H1 (cell line): ENCODE measurements around the gene COLEC11. TPM values are rescaled to one million over a fixed set of nuclear protein-coding genes. Genes with fewer than 3 reads are reported as not detected.
A peak's percentile ranks its signal among the peaks of the same experiment; 100 is the strongest.

ENCODE experiments used
- CTCF ChIA-PET: fragments of 300-600 bp; sonication (Branson Sonifier 250); formaldehyde crosslinking; loops from one replicate; lab custom pipeline; 2021; ENCODE audit not compliant: partially characterized antibody; lab: Charles Lee
- POLR2A ChIA-PET: fragments of 300-600 bp; sonication (Branson Sonifier 250); formaldehyde crosslinking; loops from one replicate; lab custom pipeline; 2021; ENCODE audit warnings: inconsistent platforms; ENCODE audit not compliant: partially characterized antibody; lab: Charles Lee
- DNase-seq, 2 experiments: peaks; one replicate each; pipeline versions ENCODE4 v3.0.0 to v3.0.0-alpha.2; 2010 to 2022; ENCODE audit warnings: low spot score in 2 of 2, low read depth in 1 of 2, mixed read lengths in 1 of 2
- FAIRE-seq: peaks from 2 replicates; lab custom pipeline; 2011; peaks lifted over from hg19 to GRCh38; lab: Jason Lieb, UNC
- H2AFZ ChIP-seq: 2 replicates; pipeline ENCODE4 v1.8.1; 2012; ENCODE audit warnings: low read length, inconsistent platforms
- H2AK5ac ChIP-seq: 2 replicates; pipeline ENCODE4 v1.6.1; 2013; ENCODE audit warnings: low read depth, low read length
- H2BK120ac ChIP-seq: replicated peaks from 2 replicates; pipeline ENCODE3; 2013; ENCODE audit warnings: low read depth, low read length, inconsistent platforms
- H2BK12ac ChIP-seq: 2 replicates; pipeline ENCODE4 v1.6.1; 2013; ENCODE audit warnings: low read depth, low read length
- H2BK15ac ChIP-seq: 2 replicates; pipeline ENCODE4 v1.6.1; 2013; ENCODE audit warnings: low read length
- H2BK20ac ChIP-seq: 2 replicates; pipeline ENCODE4 v1.6.1; 2013; ENCODE audit warnings: low read length
- H2BK5ac ChIP-seq: 2 replicates; pipeline ENCODE4 v1.6.1; 2013; ENCODE audit warnings: low read depth, low read length
- H3K14ac ChIP-seq: 2 replicates; pipeline ENCODE4 v1.6.1; 2013; ENCODE audit warnings: inconsistent platforms; ENCODE audit not compliant: insufficient read length
- H3K18ac ChIP-seq: 2 replicates; pipeline ENCODE4 v1.6.1; 2013; ENCODE audit warnings: low read length; ENCODE audit errors: extremely low read depth
- H3K23ac ChIP-seq: 2 replicates; pipeline ENCODE4 v1.6.1; 2013; ENCODE audit warnings: inconsistent platforms; ENCODE audit not compliant: insufficient read length
- H3K23me2 ChIP-seq: 2 replicates; pipeline ENCODE4 v1.6.1; 2013; ENCODE audit warnings: low read depth, low read length
- H3K27ac ChIP-seq: 2 replicates; pipeline ENCODE4 v1.6.1; 2011; ENCODE audit warnings: low read depth, low read length, inconsistent platforms
- H3K27me3 ChIP-seq, 4 experiments: replicated peaks in 1 of 4; 1 replicate in 1 of 4; 2 replicates in 3 of 4; pipeline versions ENCODE4 v1.6.1 to v1.8.1; 2011 to 2013; ENCODE audit warnings: low read length in 3 of 4, mild to moderate bottlenecking in 3 of 4, inconsistent platforms in 2 of 4, mixed read lengths in 2 of 4, moderate library complexity in 1 of 4; ENCODE audit not compliant: control insufficient read depth in 3 of 4, insufficient read depth in 3 of 4; ENCODE audit errors: extremely low read depth in 1 of 4
- H3K36me3 ChIP-seq, 4 experiments: 2 replicates each; pipeline versions ENCODE4 v1.6.1 to v1.8.1; 2011 to 2013; ENCODE audit warnings: mild to moderate bottlenecking in 4 of 4, low read length in 3 of 4, moderate library complexity in 2 of 4, control low read depth in 1 of 4, inconsistent platforms in 1 of 4; ENCODE audit not compliant: insufficient read depth in 4 of 4, control insufficient read depth in 2 of 4
- H3K4ac ChIP-seq: replicated peaks from 2 replicates; pipeline ENCODE3; 2013; ENCODE audit warnings: low read length, low read depth, mixed read lengths, inconsistent platforms; ENCODE audit not compliant: insufficient read length
- H3K4me1 ChIP-seq, 4 experiments: replicated peaks in 1 of 4; 1 replicate in 1 of 4; 2 replicates in 3 of 4; pipeline versions ENCODE4 v1.6.1 to v1.8.1; 2011 to 2013; ENCODE audit warnings: low read length in 3 of 4, inconsistent platforms in 2 of 4, mixed read lengths in 1 of 4; ENCODE audit not compliant: insufficient read depth in 4 of 4, control insufficient read depth in 3 of 4
- H3K4me2 ChIP-seq, 2 experiments: 2 replicates each; pipeline versions ENCODE4 v1.6.1 to v1.8.1; 2011 to 2013; ENCODE audit warnings: low read depth in 2 of 2, low read length in 2 of 2, control low read depth in 1 of 2, inconsistent platforms in 1 of 2, mild to moderate bottlenecking in 1 of 2; ENCODE audit not compliant: insufficient read depth in 1 of 2
- H3K4me3 ChIP-seq, 4 experiments: fragments of 200-600, 300-600 bp in 1 of 4; sonication (generic), shearing (Covaris generic), sonication (Bioruptor Twin) in 1 of 4; 2 replicates each; pipeline versions ENCODE4 v1.5.1 to v1.8.1; 2011 to 2016; ENCODE audit warnings: low read length in 4 of 4, low read depth in 3 of 4, control low read depth in 2 of 4, inconsistent platforms in 2 of 4, mild to moderate bottlenecking in 2 of 4, mixed read lengths in 1 of 4, moderate library complexity in 1 of 4; ENCODE audit not compliant: insufficient read depth in 2 of 4; ENCODE audit errors: extremely low read depth in 1 of 4
- H3K56ac ChIP-seq: replicated peaks from 2 replicates; pipeline ENCODE3; 2013; ENCODE audit warnings: low read depth, mild to moderate bottlenecking, mixed read lengths, low read length, inconsistent platforms; ENCODE audit not compliant: insufficient read length
- H3K79me1 ChIP-seq: 2 replicates; pipeline ENCODE4 v1.6.1; 2013; ENCODE audit warnings: low read depth, low read length, control low read depth
- H3K79me2 ChIP-seq, 2 experiments: 2 replicates each; pipeline versions ENCODE4 v1.6.1 to v1.8.1; 2012 to 2013; ENCODE audit warnings: low read length in 2 of 2, mild to moderate bottlenecking in 2 of 2, inconsistent platforms in 1 of 2; ENCODE audit not compliant: insufficient read depth in 2 of 2, control insufficient read depth in 1 of 2
- H3K9ac ChIP-seq, 4 experiments: replicated peaks in 1 of 4; 1 replicate in 1 of 4; 2 replicates in 3 of 4; pipeline versions ENCODE4 v1.6.1 to v1.8.1; 2011 to 2013; ENCODE audit warnings: low read depth in 3 of 4, low read length in 3 of 4, control low read depth in 2 of 4, mild to moderate bottlenecking in 2 of 4, moderate library complexity in 2 of 4, inconsistent platforms in 1 of 4; ENCODE audit errors: extremely low read depth in 1 of 4
- H3K9me3 ChIP-seq, 2 experiments: 2 replicates each; pipeline versions ENCODE4 v1.6.1 to v1.8.1; 2012 to 2013; ENCODE audit warnings: mild to moderate bottlenecking in 2 of 2, moderate library complexity in 2 of 2, control low read depth in 1 of 2, inconsistent platforms in 1 of 2, low read depth in 1 of 2, low read length in 1 of 2, mixed read lengths in 1 of 2; ENCODE audit not compliant: insufficient read depth in 2 of 2
- H4K20me1 ChIP-seq, 2 experiments: replicated peaks in 1 of 2; 2 replicates each; pipeline versions ENCODE3 to v1.8.1; 2011 to 2013; ENCODE audit warnings: inconsistent platforms in 2 of 2, low read length in 2 of 2, mild to moderate bottlenecking in 1 of 2; ENCODE audit not compliant: insufficient read depth in 2 of 2, control insufficient read depth in 1 of 2
- H4K5ac ChIP-seq: 2 replicates; pipeline ENCODE4 v1.6.1; 2013; ENCODE audit warnings: low read length, low read depth, mixed read lengths, inconsistent platforms; ENCODE audit not compliant: insufficient read length
- H4K8ac ChIP-seq: 2 replicates; pipeline ENCODE4 v1.8.0; 2013; ENCODE audit warnings: mild to moderate bottlenecking, moderate library complexity, low read length, inconsistent platforms; ENCODE audit not compliant: insufficient read depth; ENCODE audit errors: extremely low read depth
- H4K91ac ChIP-seq: replicated peaks from 2 replicates; pipeline ENCODE3; 2013; ENCODE audit warnings: low read length, mixed read lengths, inconsistent platforms; ENCODE audit not compliant: insufficient read length
- CHD1 ChIP-seq: IDR thresholded peaks from 2 replicates; pipeline ENCODE4 v1.6.1; 2012; ENCODE audit warnings: low read depth, low read length, improper control_type of control experiment
- JUN ChIP-seq: IDR thresholded peaks from 2 replicates; pipeline ENCODE4 v1.6.1; 2011; ENCODE audit warnings: low read depth, mild to moderate bottlenecking, improper control_type of control experiment, low read length
- NRF1 ChIP-seq: IDR thresholded peaks from 2 replicates; pipeline ENCODE4 v1.6.1; 2011; ENCODE audit warnings: mild to moderate bottlenecking, low read depth, low read length, improper control_type of control experiment
- POLR2AphosphoS5 ChIP-seq: IDR thresholded peaks from 2 replicates; pipeline ENCODE4 v1.6.1; 2011; ENCODE audit warnings: low read depth, low read length
- SIRT6 ChIP-seq: IDR thresholded peaks from one replicate; pipeline ENCODE4 v1.7.1; 2012; ENCODE audit warnings: low read length, inconsistent platforms
- SP2 ChIP-seq: IDR thresholded peaks from 2 replicates; pipeline ENCODE4 v1.6.1; 2012; ENCODE audit warnings: mild to moderate bottlenecking, low read length, inconsistent platforms
- WGBS, 2 experiments: shearing (Covaris generic) in 1 of 2; methylation state at CpG; one replicate each; pipeline versions ENCODE4 v1.1.6 to v1.1.7; 2013 to 2015; ENCODE audit warnings: low lambda C conversion rate in 2 of 2, mixed read lengths in 2 of 2, inconsistent platforms in 1 of 2, low coverage in 1 of 2, missing lambda C conversion rate in 1 of 2; ENCODE audit not compliant: insufficient replicate concordance in 2 of 2, insufficient coverage in 1 of 2, insufficient read length in 1 of 2; ENCODE audit errors: extremely low coverage in 1 of 2, missing lambda C conversion rate in 1 of 2; 5-methylcytosine and 5-hydroxymethylcytosine counted together
- polyA plus RNA-seq, 7 experiments: library from polyadenylated mRNA; depleted of rRNA in 3 of 7; stranded (reverse) in 5 of 7; unstranded in 2 of 7; fragments of >200 nt in 5 of 7; fragments of 200-250 nt in 2 of 7; gene quantifications; 1 replicate in 5 of 7; 2 replicates in 1 of 7; 4 replicates in 1 of 7; pipeline versions ENCODE4 v1.2.1 to v1.2.3, GENCODE V29; 2011 to 2013; ENCODE audit warnings: missing spikeins in 2 of 7, mixed read lengths in 2 of 7
- total RNA-seq: library from RNA; stranded (reverse); fragmentation: NEBNext Ultra II Directional; extraction: Animal tissue kit (Norgen Biotek cat#: 25700); gene quantifications from 2 replicates; pipeline ENCODE4 v1.2.1, GENCODE V29; 2021
- TF ChIP-seq, protein P1 (sequence below): IDR thresholded peaks from 2 replicates; pipeline ENCODE4 v1.6.1; 2011; ENCODE audit warnings: low read length, improper control_type of control experiment
- TF ChIP-seq, protein P2 (sequence below): IDR thresholded peaks from 2 replicates; pipeline ENCODE4 v1.6.1; 2012; ENCODE audit warnings: inconsistent platforms

COLEC11 gene
- total and polyA plus RNA-seq, 2 of the 8 experiments (the other 6 are each of a cell fraction or from before 2014, with no cell fraction given), result 0.47 to 0.80 TPM

DNA sequence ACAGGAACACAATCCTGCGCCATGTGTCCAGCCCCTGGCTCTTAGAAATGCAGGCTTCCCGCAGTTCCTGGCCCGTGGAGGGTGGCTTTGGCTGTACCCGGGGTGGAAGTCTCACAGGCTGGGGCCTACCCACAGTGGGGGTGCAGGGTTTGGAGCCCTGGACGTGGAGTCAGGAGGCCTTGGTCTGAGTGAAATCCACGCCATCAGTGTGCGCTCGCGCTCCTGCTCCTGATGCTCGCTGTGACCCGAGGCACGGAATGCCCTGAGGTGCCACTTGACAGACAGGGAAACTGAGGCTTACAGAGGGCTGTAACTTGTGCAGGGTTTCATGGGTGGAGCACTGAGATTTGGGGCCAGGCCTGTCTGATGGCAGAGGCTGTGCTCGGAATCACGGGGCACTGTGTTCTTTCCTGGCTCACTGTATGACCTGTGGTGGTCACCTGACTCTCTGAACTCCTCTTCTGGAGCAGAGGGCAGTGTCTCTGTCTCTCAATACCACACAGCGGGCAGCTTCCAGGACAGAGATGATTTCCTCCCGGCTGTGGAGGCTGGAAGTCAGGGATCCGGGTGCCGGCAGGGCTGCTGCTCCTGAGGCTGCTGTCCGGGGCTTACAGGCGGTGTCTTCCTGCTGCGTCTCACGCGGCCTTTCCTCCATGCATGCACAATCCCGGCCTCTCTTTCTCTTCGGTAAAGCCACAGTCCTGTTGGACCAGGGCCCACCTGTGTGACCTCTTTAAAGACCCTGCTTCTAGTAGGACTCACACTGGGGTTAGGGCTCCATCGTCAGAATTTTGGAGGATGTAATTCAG lies 37.1 kb downstream of the COLEC11 start:
- no peak overlapping the region for H2AK5ac ChIP-seq
- H3K9me3 ChIP-seq, result no peaks in the 10 kb centered on the region
- ChIA-PET POLR2A (interaction anchor here (2.7 kb wide), 1 partner anchor 19 kb away, joined by 8 read pairs; no protein-coding TSS in a partner anchor), CTCF (interaction anchor here (0.9 to 3.4 kb wide), 2 partner anchors 8 to 18 kb away, joined by 3 to 11 read pairs; no protein-coding TSS in a partner anchor)
- no peaks in the 10 kb centered on the region; a peak in 1 of 7 replicates for H3K27me3 ChIP-seq
- H3K79me1 ChIP-seq, result no peaks in the 10 kb centered on the region
- TF ChIP-seq JUN, result no peak
- TF ChIP-seq, protein P1, sequence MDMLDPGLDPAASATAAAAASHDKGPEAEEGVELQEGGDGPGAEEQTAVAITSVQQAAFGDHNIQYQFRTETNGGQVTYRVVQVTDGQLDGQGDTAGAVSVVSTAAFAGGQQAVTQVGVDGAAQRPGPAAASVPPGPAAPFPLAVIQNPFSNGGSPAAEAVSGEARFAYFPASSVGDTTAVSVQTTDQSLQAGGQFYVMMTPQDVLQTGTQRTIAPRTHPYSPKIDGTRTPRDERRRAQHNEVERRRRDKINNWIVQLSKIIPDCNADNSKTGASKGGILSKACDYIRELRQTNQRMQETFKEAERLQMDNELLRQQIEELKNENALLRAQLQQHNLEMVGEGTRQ, result no peak
- TF ChIP-seq NRF1, result no peak
- TF ChIP-seq, protein P2, sequence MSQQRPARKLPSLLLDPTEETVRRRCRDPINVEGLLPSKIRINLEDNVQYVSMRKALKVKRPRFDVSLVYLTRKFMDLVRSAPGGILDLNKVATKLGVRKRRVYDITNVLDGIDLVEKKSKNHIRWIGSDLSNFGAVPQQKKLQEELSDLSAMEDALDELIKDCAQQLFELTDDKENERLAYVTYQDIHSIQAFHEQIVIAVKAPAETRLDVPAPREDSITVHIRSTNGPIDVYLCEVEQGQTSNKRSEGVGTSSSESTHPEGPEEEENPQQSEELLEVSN, result no peak
- no peak for TF ChIP-seq CHD1
- TF ChIP-seq SIRT6, result no peak
- no peak for TF ChIP-seq SP2
- no peak for TF ChIP-seq POLR2AphosphoS5
- no peak overlapping the region for H4K91ac ChIP-seq
- no peak overlapping the region for H2BK5ac ChIP-seq
- no peak overlapping the region for H3K14ac ChIP-seq
- WGBS, 2 experiments, result 95% methylated on average over 26 of the region's 26 CpGs; no CpG with 5 or more reads in 1 of the 2 experiments
- no peak overlapping the region for H3K56ac ChIP-seq
- H2AFZ ChIP-seq, result no peak overlapping the region
- H3K4ac ChIP-seq, result no peak overlapping the region
- H3K4me1 ChIP-seq, result no peaks in the 10 kb centered on the region; a peak in 2 of 7 replicates
- FAIRE-seq (no peak), DNase-seq (peak in 1 of 2 experiments; percentile 20)
- H2BK12ac ChIP-seq, result no peak overlapping the region
- no peaks in the 10 kb centered on the region for H4K20me1 ChIP-seq
- no peak overlapping the region for H3K4me3 ChIP-seq
- no peak overlapping the region for H2BK15ac ChIP-seq
- no peaks in the 10 kb centered on the region for H3K36me3 ChIP-seq
- H3K4me2 ChIP-seq, result no peak overlapping the region
- H3K27ac ChIP-seq, result no peak overlapping the region
- H4K5ac ChIP-seq, result no peak overlapping the region
- no peaks in the 10 kb centered on the region for H3K79me2 ChIP-seq
- H3K18ac ChIP-seq, result no peak overlapping the region
- H3K23ac ChIP-seq, result no peak overlapping the region
- H4K8ac ChIP-seq, result no peak overlapping the region
- H2BK20ac ChIP-seq, result no peak overlapping the region
- no peaks in the 10 kb centered on the region for H3K23me2 ChIP-seq
- H2BK120ac ChIP-seq, result no peak overlapping the region
- H3K9ac ChIP-seq, result no peak overlapping the region
